Stimulated activated naive CD8-positive, alpha-beta T cell treated with anti-CD3 and anti-CD28 coated beads, Interleukin-15, amount 100 ng/mL, for 72 hours (primary cell): ENCODE results near the gene CHAC2.
A peak's percentile ranks its signal among the peaks of the same experiment; 100 is the strongest.
"Not testable (repeated sequence)": the region's sequence is repeated elsewhere in the genome, so short reads cannot be mapped to it uniquely, and the experiment has no call there.

ENCODE experiments used
- ATAC-seq: fragments of 150-1000 bp; cut with Tn5 transposase; 2 replicates; pipeline ENCODE4 v1.10.0; 2021; ENCODE audit warnings: mild to moderate bottlenecking, moderate library complexity
- DNase-seq, 2 donors: peaks; one replicate each; pipeline ENCODE4 v3.0.0; 2021 to 2022
- H3K27ac Mint-ChIP-seq, 2 donors: one replicate each; pipeline ENCODE4 v1.8.0; 2022; ENCODE audit warnings: mild to moderate bottlenecking in 2 of 2, mixed read lengths in 2 of 2, moderate library complexity in 2 of 2
- H3K27me3 Mint-ChIP-seq: one replicate; pipeline ENCODE4 v1.8.0; 2022; ENCODE audit warnings: mixed read lengths
- H3K4me1 Mint-ChIP-seq: one replicate; pipeline ENCODE4 v1.8.0; 2022; ENCODE audit warnings: mild to moderate bottlenecking, mixed read lengths
- H3K4me3 Mint-ChIP-seq, 2 donors: one replicate each; pipeline ENCODE4 v1.8.0; 2022; ENCODE audit warnings: mild to moderate bottlenecking in 2 of 2, mixed read lengths in 2 of 2, moderate library complexity in 1 of 2
- H3K9me3 Mint-ChIP-seq, 2 donors: one replicate each; pipeline ENCODE4 v1.8.0; 2022; ENCODE audit warnings: mixed read lengths in 2 of 2

CHAC2 gene

DNA sequence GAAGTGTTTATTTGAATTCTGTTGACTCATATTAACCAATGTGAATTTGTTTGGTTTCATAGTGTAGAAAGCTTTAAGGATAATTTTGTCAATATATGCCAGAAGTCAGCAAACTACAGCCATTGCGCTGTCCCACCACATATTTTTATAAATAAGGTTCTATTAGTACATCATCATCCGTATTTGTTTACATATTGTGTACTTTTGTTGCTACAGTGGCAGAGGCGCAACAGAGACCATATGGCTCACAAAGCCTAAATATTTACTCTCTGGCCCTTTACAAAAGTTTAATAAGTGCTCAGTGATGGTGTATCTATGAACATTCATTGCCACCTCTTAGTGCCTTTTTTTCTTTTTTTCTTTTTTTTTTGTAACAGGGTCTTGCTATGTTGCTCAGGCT lies 25.7 kb downstream of the CHAC2 start:
- peaks cover 10% of the 10 kb centered on the region for H3K4me1 Mint-ChIP-seq
- H3K27ac Mint-ChIP-seq = no peak overlapping the region
- no peaks in the 10 kb centered on the region for H3K27me3 Mint-ChIP-seq
- ATAC-seq (no peak), DNase-seq (no peak)
- no peak overlapping the region for H3K4me3 Mint-ChIP-seq
- no peaks in the 10 kb centered on the region for H3K9me3 Mint-ChIP-seq

DNA sequence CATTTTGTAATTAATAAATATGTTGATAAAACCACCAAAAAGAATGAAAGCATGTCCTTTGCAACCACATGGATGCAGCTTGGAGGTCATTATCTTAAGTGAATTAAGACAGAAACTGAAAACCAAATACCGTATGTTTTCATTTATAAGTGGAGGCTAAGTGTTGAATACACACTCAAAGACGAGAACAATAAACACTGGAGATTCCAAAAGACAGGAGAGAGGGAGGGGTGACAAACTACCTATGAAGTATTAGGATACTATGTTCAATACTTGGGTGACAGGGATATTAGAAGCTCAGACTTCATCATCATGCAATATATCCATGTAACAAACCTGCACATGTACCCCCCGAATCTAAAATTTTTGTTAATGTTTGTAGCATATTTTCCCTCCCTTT lies 26.2 kb downstream of the CHAC2 start:
- Mint-ChIP-seq H3K4me3 (no peak overlapping the region), H3K4me1 (peaks cover 6% of the 10 kb centered on the region), H3K9me3 (no peaks in the 10 kb centered on the region), H3K27ac (no peak overlapping the region), H3K27me3 (no peaks in the 10 kb centered on the region)
- DNase-seq (no peak), ATAC-seq (no peak)

DNA sequence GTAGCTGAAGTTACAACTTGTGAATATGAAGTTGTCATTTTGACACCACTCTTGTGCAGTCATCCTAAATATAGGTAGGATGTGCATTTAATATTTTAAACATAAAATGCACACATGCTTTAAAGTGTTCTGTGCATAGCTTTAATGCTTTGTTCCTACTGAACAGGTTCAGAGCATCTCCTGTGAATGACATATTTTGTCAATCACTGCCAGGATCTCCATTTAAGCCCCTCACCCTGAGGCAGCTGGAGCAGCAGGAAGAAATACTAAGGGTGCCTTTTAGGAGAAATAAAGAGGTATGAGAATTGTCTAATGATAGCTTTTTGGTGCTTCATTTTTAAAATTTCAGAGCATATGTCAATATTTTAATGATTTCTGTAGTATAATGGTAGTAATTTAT lies 33.9 kb downstream of the CHAC2 start:
- no peaks in the 10 kb centered on the region for H3K4me1 Mint-ChIP-seq
- H3K9me3 Mint-ChIP-seq = no peaks in the 10 kb centered on the region
- no peak overlapping the region for H3K4me3 Mint-ChIP-seq
- no peaks in the 10 kb centered on the region for H3K27me3 Mint-ChIP-seq
- H3K27ac Mint-ChIP-seq = no peak overlapping the region
- DNase-seq (no peak), ATAC-seq (no peak)

DNA sequence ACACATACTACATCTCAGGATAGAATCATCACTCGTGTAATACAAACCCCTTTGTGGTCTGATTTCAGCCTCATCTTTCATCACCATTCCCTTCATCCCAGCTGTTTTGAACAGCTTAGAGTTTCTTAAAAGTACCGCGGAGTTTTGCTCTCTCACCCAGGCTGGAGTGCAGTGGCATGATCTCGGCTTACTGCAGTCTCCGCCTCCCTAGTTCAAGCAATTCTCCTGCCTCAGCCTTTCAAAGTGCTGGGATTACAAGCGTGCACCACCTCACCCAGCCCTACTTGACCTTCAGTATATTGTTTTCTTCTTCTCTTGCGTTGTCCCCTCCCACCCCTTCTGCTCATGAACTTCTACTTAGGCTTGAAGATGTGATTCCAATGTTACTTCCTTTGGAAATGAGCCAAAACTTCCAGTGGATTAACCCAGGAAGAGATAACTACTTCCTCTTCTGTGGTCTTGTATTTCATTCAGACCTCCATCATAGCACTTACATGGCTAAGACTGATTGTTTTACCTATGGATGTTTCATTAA lies 35.1 kb downstream of the CHAC2 start:
- Mint-ChIP-seq H3K4me3 (no peak overlapping the region), H3K27me3 (no peaks in the 10 kb centered on the region), H3K9me3 (no peaks in the 10 kb centered on the region), H3K4me1 (no peaks in the 10 kb centered on the region), H3K27ac (no peak overlapping the region)
- ATAC-seq (no peak), DNase-seq (no peak)

DNA sequence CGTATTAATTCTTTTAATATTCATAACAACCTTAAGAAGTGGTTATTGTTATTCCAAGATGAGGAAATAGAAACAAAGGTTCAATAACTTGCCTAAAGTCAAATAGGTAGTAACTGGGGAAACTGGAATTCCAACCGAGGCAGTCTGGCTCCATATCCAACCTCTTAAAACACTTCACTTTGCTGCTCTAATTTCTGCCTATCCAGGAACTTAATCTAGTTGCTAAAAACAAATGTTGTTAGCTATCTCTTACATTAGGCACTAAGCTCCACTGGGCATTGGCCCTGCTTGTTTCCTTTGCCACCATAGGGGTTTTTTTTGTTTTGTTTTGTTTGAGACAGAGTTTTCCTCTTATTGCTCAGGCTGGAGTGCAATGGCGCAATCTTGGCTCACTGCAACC lies 44.0 kb downstream of the CHAC2 start:
- Mint-ChIP-seq H3K27me3 (no peaks in the 10 kb centered on the region), H3K27ac (peak overlapping the region in 1 of 2 donors; percentile 19), H3K4me3 (no peak overlapping the region), H3K4me1 (no peaks in the 10 kb centered on the region), H3K9me3 (no peaks in the 10 kb centered on the region)
- DNase-seq (no peak), ATAC-seq (no peak)

DNA sequence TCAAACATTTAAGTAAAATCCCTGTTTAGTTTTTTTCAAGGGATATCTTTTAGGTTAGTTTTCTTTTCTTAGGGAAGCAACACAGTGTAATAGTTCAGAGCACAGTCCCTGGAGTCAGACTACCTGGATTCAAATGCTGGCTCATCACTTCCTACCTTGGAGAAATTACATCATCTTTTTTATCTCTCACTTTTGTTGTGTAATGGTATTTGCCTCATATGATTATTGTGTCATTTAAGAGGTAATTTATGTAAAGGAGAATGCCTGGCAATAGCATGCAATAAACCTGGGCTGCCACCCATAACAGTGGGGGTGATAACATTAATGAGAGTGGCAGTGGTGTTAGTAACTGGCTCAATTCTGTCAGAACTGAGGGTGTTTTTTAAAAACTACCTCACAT lies 45.5 kb downstream of the CHAC2 start:
- ATAC-seq = no peak
- no peak for DNase-seq
- Mint-ChIP-seq H3K9me3 (no peaks in the 10 kb centered on the region), H3K27me3 (no peaks in the 10 kb centered on the region), H3K27ac (peak overlapping the region in 1 of 2 donors; percentile 69), H3K4me3 (no peak overlapping the region), H3K4me1 (no peaks in the 10 kb centered on the region)

DNA sequence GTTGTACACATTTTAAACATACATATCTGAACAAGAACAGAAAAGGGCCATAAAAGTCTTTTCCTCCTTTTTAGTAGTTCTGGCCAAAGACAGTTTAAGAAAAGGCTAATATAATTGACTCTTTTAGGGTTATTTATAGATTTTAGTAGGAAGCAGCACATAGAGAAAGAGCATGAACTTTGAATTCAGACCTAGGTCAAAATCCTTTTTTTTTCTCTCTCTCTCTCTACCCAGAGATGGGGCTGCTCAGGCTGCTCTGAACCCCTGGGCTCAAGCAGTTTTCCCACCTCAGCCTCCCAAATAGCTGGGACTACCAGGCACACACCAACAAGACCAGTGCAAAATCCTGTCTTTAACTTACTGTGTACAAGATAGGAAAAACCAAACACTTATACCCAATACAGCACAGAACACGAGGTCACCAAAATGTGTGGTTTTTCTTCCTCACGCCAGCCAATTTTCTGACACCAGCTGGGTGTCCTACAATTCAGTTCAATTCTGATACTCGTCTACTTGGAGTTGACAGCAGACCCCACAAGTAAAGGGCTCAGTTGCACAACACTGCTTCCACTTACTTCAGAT lies 51.3 kb downstream of the CHAC2 start:
- peak overlapping the region in 1 of 2 donors; percentile 16 for H3K27ac Mint-ChIP-seq
- no peaks in the 10 kb centered on the region for H3K27me3 Mint-ChIP-seq
- H3K9me3 Mint-ChIP-seq = no peaks in the 10 kb centered on the region
- no peaks in the 10 kb centered on the region for H3K4me1 Mint-ChIP-seq
- no peak for DNase-seq
- no peak overlapping the region for H3K4me3 Mint-ChIP-seq
- no peak for ATAC-seq

DNA sequence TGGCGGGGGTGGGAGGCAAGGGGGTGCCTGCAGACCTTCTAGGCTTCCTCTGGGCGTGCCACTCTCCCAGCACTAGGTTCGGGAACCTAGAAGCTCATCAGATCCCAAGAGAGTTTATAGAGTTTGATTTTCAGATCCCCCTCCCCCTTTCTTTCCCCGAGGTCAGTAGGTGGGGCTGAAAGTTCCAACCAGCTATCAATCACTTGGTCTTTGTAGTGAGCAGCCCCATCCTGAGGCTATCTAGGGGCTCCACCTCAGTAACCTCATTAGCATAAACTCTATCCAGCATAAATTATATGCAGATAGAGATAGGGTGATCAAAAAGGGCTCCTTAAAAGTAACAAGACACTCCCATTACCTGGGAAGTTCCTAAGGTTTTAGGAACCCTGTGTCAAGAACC lies 52.0 kb downstream of the CHAC2 start:
- no peak overlapping the region for H3K4me3 Mint-ChIP-seq
- no peaks in the 10 kb centered on the region for H3K27me3 Mint-ChIP-seq
- no peaks in the 10 kb centered on the region for H3K4me1 Mint-ChIP-seq
- DNase-seq (no peak), ATAC-seq (no peak)
- no peak overlapping the region for H3K27ac Mint-ChIP-seq
- H3K9me3 Mint-ChIP-seq = no peaks in the 10 kb centered on the region

DNA sequence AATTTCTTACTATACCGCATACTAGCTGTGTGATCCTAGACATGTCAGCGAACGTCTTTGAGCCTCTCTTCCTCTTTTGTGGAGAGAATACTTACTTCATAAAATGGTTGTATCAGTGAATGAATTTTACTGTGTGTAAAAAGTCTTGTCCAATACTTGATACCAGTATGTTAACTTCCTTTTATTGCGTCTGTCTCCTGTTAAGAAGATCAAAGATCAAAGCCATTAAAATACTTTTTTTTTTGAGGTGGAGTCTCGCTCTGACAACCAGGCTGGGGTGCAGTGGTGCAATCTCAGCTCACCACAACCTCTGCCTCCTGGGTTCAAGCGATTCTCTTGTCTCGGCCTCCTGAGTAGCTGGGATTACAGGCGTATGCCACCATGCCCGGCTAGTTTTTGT lies 52.4 kb downstream of the CHAC2 start:
- no peaks in the 10 kb centered on the region for H3K9me3 Mint-ChIP-seq
- DNase-seq = no peak
- ATAC-seq = no peak
- H3K4me3 Mint-ChIP-seq = no peak overlapping the region
- no peaks in the 10 kb centered on the region for H3K27me3 Mint-ChIP-seq
- no peaks in the 10 kb centered on the region for H3K4me1 Mint-ChIP-seq
- no peak overlapping the region for H3K27ac Mint-ChIP-seq

DNA sequence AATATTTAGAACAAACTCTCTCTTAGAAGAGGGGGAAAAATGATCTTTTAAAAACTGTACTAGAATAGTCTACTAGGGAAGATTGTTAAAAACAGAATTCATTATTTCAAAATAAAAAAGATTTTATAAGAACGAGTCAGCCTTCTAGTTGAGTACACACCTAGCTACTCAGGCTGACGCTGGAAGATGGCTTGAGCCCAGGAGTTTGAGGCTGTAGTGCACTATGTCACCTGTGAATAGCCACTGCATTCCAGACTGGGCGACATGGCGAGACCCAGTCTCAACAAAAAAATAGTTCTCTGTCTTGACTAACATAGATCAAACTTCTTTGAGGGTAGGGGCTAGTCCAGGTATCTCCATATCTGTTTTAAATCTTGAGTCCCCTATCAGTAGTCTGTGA lies 53.1 kb downstream of the CHAC2 start:
- Mint-ChIP-seq H3K9me3 (no peaks in the 10 kb centered on the region), H3K27me3 (no peaks in the 10 kb centered on the region), H3K4me3 (no peak overlapping the region), H3K4me1 (no peaks in the 10 kb centered on the region), H3K27ac (no peak overlapping the region)
- ATAC-seq (no peak), DNase-seq (no peak)

DNA sequence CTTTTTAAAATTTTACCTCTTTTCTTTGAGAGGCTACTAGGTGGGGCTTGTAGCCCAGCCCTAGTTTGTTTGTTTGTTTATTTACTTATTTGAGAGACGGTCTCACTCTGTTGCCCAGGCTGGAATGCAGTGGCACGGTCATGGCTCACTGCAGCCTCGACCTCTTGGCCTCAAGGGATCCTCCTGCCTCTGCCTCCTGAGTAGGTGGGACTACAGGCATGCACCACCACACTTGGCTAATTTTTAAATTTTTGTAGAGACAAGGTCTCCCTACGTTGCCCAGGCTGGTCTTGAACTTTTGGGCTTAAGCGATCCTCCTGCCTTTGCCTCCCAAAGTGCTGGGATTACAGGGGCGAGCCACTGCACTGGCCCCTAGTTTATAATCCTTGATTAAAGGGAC lies 54.2 kb downstream of the CHAC2 start:
- ATAC-seq (no peak), DNase-seq (no peak)
- Mint-ChIP-seq H3K9me3 (no peaks in the 10 kb centered on the region), H3K27ac (peak overlapping the region in 1 of 2 donors; percentile 6), H3K4me1 (no peaks in the 10 kb centered on the region), H3K27me3 (no peaks in the 10 kb centered on the region), H3K4me3 (no peak overlapping the region)

DNA sequence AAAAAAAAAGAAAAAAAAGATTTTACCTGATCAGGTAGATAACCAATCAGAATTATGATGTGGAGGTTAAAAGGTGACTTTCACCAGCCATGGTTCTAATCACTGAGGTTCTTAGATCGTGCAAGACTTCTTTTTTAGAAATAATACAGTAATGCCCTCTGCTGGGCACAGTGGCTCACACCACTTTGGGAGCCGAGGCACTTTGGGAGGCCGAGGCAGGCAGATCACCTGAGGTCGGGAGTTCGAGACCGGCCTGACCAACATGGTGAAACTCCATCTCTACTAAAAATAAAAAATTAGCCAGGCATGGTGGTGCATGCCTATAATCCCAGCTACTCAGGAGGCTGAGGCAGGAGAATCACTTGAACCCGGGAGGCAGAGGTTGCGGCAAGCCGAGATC lies 56.0 kb downstream of the CHAC2 start:
- not testable (repeated sequence) for H3K4me3 Mint-ChIP-seq, H3K4me1 Mint-ChIP-seq, H3K27me3 Mint-ChIP-seq, H3K27ac Mint-ChIP-seq
- ATAC-seq (peak; percentile 57), DNase-seq (peak; percentile 12 to 24)
- peaks cover 4 to 11% of the 10 kb centered on the region in 2 donors for H3K9me3 Mint-ChIP-seq
